ENCODE results near the gene MCFD2. TPM values are rescaled to one million over a fixed set of nuclear protein-coding genes. Genes with fewer than 3 reads are reported as not detected.

MCFD2 gene
- total RNA-seq, 1 donor = 265 TPM

GRCh38 chr2:46902465-46902864 lies 13.1 kb downstream of the MCFD2 start:
- H3K4me3 ChIP-seq (ENCODE audit: low read depth, low read length) = no peak overlapping the region
- no peak for DNase-seq (ENCODE audit: low read depth)
- TF ChIP-seq, protein P1, sequence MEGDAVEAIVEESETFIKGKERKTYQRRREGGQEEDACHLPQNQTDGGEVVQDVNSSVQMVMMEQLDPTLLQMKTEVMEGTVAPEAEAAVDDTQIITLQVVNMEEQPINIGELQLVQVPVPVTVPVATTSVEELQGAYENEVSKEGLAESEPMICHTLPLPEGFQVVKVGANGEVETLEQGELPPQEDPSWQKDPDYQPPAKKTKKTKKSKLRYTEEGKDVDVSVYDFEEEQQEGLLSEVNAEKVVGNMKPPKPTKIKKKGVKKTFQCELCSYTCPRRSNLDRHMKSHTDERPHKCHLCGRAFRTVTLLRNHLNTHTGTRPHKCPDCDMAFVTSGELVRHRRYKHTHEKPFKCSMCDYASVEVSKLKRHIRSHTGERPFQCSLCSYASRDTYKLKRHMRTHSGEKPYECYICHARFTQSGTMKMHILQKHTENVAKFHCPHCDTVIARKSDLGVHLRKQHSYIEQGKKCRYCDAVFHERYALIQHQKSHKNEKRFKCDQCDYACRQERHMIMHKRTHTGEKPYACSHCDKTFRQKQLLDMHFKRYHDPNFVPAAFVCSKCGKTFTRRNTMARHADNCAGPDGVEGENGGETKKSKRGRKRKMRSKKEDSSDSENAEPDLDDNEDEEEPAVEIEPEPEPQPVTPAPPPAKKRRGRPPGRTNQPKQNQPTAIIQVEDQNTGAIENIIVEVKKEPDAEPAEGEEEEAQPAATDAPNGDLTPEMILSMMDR (IDR thresholded peaks at IDR 0.05; ENCODE audit: insufficient read depth, low read length) = no peak

DNA sequence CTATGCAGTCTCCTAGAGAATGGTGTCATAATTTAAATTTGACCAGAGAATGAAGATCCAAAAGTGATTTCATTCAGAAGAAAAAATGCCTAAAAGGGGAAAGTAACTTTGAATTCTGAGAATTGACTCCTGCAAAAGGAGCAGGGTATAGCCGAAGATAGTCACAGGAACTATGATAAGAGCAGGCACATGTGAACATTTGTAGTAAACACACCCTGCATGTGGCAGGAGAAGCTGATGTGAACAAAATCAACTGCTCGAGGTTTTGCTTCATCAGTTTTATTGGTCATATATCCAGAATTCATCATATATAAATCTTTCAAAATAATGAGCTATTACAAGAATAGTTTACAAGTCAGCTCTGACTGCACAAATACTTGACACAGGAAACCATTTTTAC lies 14.0 kb downstream of the MCFD2 start:
- no peak overlapping the region for H3K4me3 ChIP-seq (ENCODE audit: low read depth, low read length)
- TF ChIP-seq, protein P1 (IDR thresholded peaks at IDR 0.05; ENCODE audit: insufficient read depth, low read length) = no peak

DNA sequence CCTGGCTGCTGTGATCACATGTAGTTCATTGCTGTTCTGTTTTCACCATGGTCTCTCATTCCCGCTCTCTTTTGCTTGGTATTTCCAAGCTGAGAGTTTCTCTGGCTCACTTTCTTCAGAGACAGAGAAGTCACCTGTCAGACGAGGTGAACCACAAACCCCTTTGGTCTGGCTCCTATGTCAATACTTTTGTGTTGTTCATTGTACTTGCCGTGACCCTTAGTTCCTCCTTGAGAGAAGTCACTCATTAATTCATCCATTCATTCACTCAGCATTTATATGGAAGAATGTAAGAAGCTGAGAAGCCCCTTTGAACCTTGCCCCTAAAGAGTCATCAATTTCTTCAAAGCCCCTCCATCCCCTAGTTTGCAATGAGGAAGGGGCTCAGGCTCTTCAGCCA lies 15.2 kb downstream of the MCFD2 start:
- no peak for DNase-seq (ENCODE audit: low read depth)
- TF ChIP-seq, protein P1 (IDR thresholded peaks at IDR 0.05; ENCODE audit: insufficient read depth, low read length) = no peak
- H3K4me3 ChIP-seq (ENCODE audit: low read depth, low read length) = no peak overlapping the region

More for the DNA sequence above, 14.0 kb downstream of the MCFD2 start:
- no peak for DNase-seq (ENCODE audit: low read depth)

DNA sequence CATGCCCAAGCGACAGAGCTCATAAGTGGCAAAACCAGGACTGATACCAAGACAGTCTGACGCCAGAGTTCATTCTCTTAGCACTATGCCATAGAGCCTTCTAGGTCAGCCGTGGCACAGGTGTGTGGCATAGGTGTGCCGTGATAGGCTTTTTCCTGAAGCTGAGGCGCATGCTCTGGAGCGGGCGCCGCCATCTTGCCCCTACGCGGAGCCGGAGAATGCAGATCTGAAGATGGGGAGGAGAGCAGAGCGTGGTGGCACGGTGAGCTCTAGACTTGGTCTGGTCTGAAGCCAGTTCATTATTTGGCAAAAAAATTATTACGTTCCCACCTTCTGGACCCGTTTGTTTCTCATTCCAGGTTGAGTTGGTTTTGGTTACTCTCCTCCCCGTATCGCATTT lies 16.6 kb downstream of the MCFD2 start:
- no peak overlapping the region for H3K4me3 ChIP-seq (ENCODE audit: low read depth, low read length)
- TF ChIP-seq, protein P1 (IDR thresholded peaks at IDR 0.05; ENCODE audit: insufficient read depth, low read length) = no peak
- DNase-seq (ENCODE audit: low read depth) = no peak

DNA sequence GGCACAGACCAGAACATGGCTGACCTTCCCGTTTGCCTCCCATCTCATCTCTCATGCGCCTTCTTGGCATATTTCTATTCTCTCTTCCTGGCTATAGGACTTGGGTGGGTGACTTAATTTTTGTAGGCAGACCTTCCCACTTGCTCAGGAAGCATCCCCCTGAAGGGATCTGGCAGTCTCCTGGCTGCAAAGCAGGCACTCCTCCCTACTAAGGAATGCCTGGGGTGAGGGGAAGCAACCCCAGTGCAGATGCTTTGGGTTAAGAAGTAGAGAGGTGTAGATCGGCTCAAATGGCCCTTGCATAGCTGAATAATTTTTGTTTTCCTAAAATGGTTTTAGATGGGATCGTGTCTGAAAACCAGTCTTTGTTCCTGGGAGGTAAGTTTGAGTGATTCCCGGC lies 17.6 kb downstream of the MCFD2 start:
- DNase-seq (ENCODE audit: low read depth) = no peak

DNA sequence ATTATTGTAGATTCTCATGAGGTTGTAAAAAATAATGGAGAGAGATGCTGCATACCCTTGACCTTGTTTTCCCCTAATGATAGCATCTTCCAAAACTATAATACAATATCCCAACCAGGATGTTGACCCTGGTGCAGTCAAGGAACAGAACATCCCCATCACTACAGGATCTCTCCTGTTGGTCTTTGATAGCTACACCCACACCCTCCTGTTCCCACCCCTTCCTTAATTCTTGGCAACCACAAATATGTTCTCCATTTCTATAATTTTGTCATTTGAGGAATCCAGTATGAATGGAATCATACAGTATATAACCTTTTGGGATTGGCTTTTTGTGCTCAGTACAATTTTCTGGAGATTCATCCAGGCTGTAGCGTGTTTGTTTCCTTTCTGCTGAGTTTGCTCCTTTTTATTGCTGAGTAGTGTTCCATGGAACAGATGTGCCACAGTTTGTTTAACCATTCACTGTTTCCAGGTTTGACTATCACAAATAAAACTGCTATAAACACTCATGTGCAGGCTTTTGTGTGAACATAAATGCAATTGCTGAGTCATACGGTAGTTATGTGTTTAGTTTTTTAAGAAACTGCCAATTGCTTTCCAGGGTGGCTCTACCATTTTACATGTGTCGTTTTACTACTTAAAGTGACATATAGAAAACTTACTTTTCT lies 22.2 kb downstream of the MCFD2 start:
- no peak for DNase-seq (ENCODE audit: low read depth)
- TF ChIP-seq, protein P1 (IDR thresholded peaks at IDR 0.05; ENCODE audit: insufficient read depth, low read length) = no peak
- H3K4me3 ChIP-seq (ENCODE audit: low read depth, low read length) = no peak overlapping the region

More for the DNA sequence above, 17.6 kb downstream of the MCFD2 start:
- H3K4me3 ChIP-seq (ENCODE audit: low read depth, low read length) = no peak overlapping the region
- TF ChIP-seq, protein P1 (IDR thresholded peaks at IDR 0.05; ENCODE audit: insufficient read depth, low read length) = no peak

All from fibroblast of the aortic adventitia (primary cell).